Heart right ventricle (tissue), 16 donors: ENCODE data around the gene RAI1. TPM values are rescaled to one million over a fixed set of nuclear protein-coding genes. Genes with fewer than 3 reads are reported as not detected.

Source experiments
- ATAC-seq, 8 donors: fragments of 200-7000 bp; cut with Tn5 transposase; one replicate each; pipeline ENCODE4 v1.9.1; 2020; ENCODE audit warnings: mild to moderate bottlenecking in 8 of 8, moderate library complexity in 8 of 8, moderate number of reproducible peaks in 1 of 8
- DNase-seq, 2 donors: peaks; one replicate each; pipeline ENCODE4 v3.0.0-alpha.2; 2020
- H3K27ac ChIP-seq, 10 donors: fragments of 200-600 bp; sonication (generic) in 2 of 10; one replicate each; pipeline versions ENCODE4 v1.5.0 to v1.8.0; 2020 to 2022; ENCODE audit warnings: mild to moderate bottlenecking in 3 of 10
- H3K27me3 ChIP-seq, 7 donors: fragments of 200-600 bp; one replicate each; pipeline ENCODE4 v1.8.0; 2021 to 2022; ENCODE audit warnings: mild to moderate bottlenecking in 2 of 7
- H3K36me3 ChIP-seq, 9 donors: fragments of 200-600 bp; sonication (generic) in 1 of 9; one replicate each; pipeline versions ENCODE4 v1.5.0 to v1.8.0; 2020 to 2022; ENCODE audit warnings: mild to moderate bottlenecking in 2 of 9
- H3K4me1 ChIP-seq, 9 donors: fragments of 200-600 bp; sonication (generic) in 1 of 9; one replicate each; pipeline versions ENCODE4 v1.5.0 to v1.8.0; 2020 to 2022; ENCODE audit warnings: mild to moderate bottlenecking in 4 of 9
- H3K4me3 ChIP-seq, 10 donors: fragments of 200-600 bp; sonication (generic) in 2 of 10; one replicate each; pipeline versions ENCODE4 v1.5.0 to v1.8.0; 2020 to 2022; ENCODE audit warnings: mild to moderate bottlenecking in 7 of 10, moderate library complexity in 2 of 10
- H3K9me3 ChIP-seq, 11 donors: fragments of 200-600 bp in 10 of 11; sonication (generic) in 2 of 11; one replicate each; pipeline versions ENCODE4 v1.5.0 to v1.8.0; 2013 to 2022; ENCODE audit warnings: mild to moderate bottlenecking in 2 of 11, control low read depth in 1 of 11, moderate library complexity in 1 of 11
- WGBS, 2 donors: extraction: QIAGEN DNeasy Blood & Tissue Kit; methylation state at CpG; one replicate each; pipeline ENCODE4 v1.1.7; 2013; ENCODE audit warnings: inconsistent platforms in 1 of 2; 5-methylcytosine and 5-hydroxymethylcytosine counted together
- intact Hi-C, 10 donors: fragments of 100-400 bp; cut with DNase I; formaldehyde crosslinking; loops; one replicate each; pipeline versions ENCODE4 v1.11.1 to v1.14.2; 2022
- polyA plus RNA-seq, 2 donors: library from polyadenylated mRNA; stranded (reverse); fragments of 200-250 nt; gene quantifications; one replicate each; pipeline ENCODE4 v1.2.3, GENCODE V29; 2013
- total RNA-seq, 10 donors: library from RNA; stranded (reverse); fragmentation: NEBNext Ultra II Directional in 3 of 10; extraction: Animal tissue kit (Norgen Biotek cat#: 25700) in 3 of 10; gene quantifications; one replicate each; pipeline versions ENCODE4 v1.2.1 to v1.2.4, GENCODE V29; 2021 to 2023
- TF ChIP-seq, protein P1 (sequence below), 9 donors: fragments of 200-600 bp; sonication (generic) in 2 of 9; IDR thresholded peaks; one replicate each; pipeline versions ENCODE4 v1.5.0 to v1.8.0; 2021 to 2022; ENCODE audit warnings: antibody characterized with exemption in 9 of 9, mild to moderate bottlenecking in 5 of 9, moderate library complexity in 1 of 9
- donor health status: Arrhythmogenic right ventricular cardiomyopathy.
- donor health status: ischemic (EF 13 %, LVEDD 7.1; RV severe dilation, severe dysfunction).
- donor health status: healthy with polysubstance abuse.
- donor health status: DM: no; HTN: yes; CAD: no.
- donor health status: DM: no; HTN: no; CAD: no.
- donor health status: ischemic (EF 25% LVEDD 6.9; RV normal size, moderate dysfunction).
- donor health status: ischemic (EF 25% LVEDD 5.7; RV mildly dilated, moderate dysfunction).
- donor health status: healthy.
- donor health status: DM: yes; HTN: yes; CAD: no.
- donor health status: Ischemic cardiomyopathy.
- donor health status: ischemic (EF 35%, LVEDD 5.7; RV mildly dilated, moderate dysfunction).
- donor health status: nonischemic (EF 11% LVEDD 7.7; RV severe dilation, severe dysfunction).
- donor health status: DM: yes; HTN: yes; CAD: no.
- donor health status: PGD.
- donor health status: ischemic (EF 29% LVEDD 5.4; RV normal size, mild dysfunction).
- donor health status: nonischemic (EF 23%, LVEDD 6.1; RV moderate dilation, normal function).

RAI1 gene
- total and polyA plus RNA-seq, 12 donors = 13.8 to 32.0 (median 19.8) TPM

DNA sequence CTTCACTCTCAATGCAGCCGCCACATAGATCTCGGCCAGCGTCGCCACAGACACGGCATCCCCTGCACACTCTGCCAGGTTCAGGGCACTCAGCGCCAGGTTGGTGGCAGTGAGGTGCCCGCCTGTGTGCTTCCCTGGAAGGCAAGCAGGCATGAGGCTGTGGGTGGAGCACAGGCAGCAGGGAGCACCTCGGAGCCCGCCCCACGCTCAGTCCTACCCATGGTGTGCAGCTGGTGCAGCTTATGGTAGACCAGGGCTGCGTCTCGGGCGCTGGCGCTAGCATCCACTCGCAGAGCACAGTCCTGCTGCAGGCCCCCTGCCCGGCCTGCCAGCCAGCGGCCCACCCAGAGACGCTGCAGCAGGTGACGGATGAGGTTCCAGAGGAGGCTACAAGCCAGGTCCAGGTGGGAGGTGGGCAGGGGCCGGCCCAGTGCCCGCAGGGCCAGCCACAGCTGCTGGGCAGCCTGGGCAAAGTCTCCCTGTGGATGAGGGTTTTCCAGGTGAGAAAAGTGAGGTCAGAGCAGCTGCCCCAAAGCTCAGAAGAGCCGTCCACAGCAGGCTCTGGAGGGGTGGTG, 135.1 kb downstream of the RAI1 start:
- H3K36me3 ChIP-seq = peaks cover 0 to 85% (median 17%) of the 10 kb centered on the region in 9 donors
- peak overlapping the region in 4 of 10 donors; percentile 9 to 89 (median 54) for H3K27ac ChIP-seq
- peaks cover 10 to 89% (median 54%) of the 10 kb centered on the region in 9 donors for H3K4me1 ChIP-seq
- H3K9me3 ChIP-seq = no peaks in the 10 kb centered on the region
- intact Hi-C loops = loop anchor here in 5 of 10 donors (5.0 to 10.0 kb wide), 2 partner anchors 41 to 218 kb away; partner anchors contain the start of genes ATPAF2 (in 5 of the 5) and GID4 (in 5 of the 5)
- 71 to 80% methylated on average over 22 of the region's 22 CpGs for WGBS, 2 donors
- H3K4me3 ChIP-seq = no peak overlapping the region
- H3K27me3 ChIP-seq = no peaks in the 10 kb centered on the region
- ATAC-seq = peak in 2 of 8 donors; percentile 2 to 7
- TF ChIP-seq, protein P1, sequence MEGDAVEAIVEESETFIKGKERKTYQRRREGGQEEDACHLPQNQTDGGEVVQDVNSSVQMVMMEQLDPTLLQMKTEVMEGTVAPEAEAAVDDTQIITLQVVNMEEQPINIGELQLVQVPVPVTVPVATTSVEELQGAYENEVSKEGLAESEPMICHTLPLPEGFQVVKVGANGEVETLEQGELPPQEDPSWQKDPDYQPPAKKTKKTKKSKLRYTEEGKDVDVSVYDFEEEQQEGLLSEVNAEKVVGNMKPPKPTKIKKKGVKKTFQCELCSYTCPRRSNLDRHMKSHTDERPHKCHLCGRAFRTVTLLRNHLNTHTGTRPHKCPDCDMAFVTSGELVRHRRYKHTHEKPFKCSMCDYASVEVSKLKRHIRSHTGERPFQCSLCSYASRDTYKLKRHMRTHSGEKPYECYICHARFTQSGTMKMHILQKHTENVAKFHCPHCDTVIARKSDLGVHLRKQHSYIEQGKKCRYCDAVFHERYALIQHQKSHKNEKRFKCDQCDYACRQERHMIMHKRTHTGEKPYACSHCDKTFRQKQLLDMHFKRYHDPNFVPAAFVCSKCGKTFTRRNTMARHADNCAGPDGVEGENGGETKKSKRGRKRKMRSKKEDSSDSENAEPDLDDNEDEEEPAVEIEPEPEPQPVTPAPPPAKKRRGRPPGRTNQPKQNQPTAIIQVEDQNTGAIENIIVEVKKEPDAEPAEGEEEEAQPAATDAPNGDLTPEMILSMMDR (IDR thresholded peaks at IDR 0.05) = no peak
- DNase-seq = no peak

GRCh38 chr17:17816831-17817551, 135.7 kb downstream of the RAI1 start:
- Histone ChIP-seq H3K4me3 (no peak overlapping the region), H3K36me3 (peaks cover 0 to 79% (median 17%) of the 10 kb centered on the region in 9 donors), H3K27ac (peak overlapping the region in 4 of 10 donors; percentile 9 to 89 (median 54)), H3K4me1 (peaks cover 6 to 89% (median 54%) of the 10 kb centered on the region in 9 donors), H3K9me3 (no peaks in the 10 kb centered on the region), H3K27me3 (no peaks in the 10 kb centered on the region)
- TF ChIP-seq, protein P1 (IDR thresholded peaks at IDR 0.05) = peak in 3 of 9 donors; percentile 6 to 18 (median 13)
- intact Hi-C loops = loop anchor here in 5 of 10 donors (5.0 to 10.0 kb wide), 2 partner anchors 40 to 218 kb away; partner anchors contain the start of genes ATPAF2 (in 5 of the 5) and GID4 (in 5 of the 5)
- DNase-seq (no peak), ATAC-seq (no peak)
- WGBS, 2 donors = 80 to 83% methylated on average over 24 of the region's 24 CpGs

DNA sequence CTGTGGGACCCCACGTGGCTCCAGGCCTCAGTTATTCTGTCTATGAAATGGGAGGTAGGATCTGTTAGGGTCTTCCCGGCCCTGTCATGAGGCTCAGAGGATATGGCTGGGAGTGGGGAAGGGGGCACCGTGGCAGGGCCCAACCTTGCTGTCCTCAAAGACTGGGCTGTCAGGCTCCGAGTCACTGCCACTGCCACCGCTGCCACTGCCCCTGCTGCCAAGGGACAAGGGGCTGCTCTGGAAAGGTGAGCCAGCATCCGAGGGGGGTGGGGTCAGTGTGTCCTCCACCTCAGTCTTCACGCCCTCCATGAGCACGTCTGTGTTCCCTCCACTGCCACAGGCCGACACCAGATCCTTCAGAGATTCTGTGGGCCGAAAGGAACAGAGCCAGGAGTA, 136.3 kb downstream of the RAI1 start:
- TF ChIP-seq, protein P1 (IDR thresholded peaks at IDR 0.05) = no peak
- Histone ChIP-seq H3K9me3 (no peaks in the 10 kb centered on the region), H3K4me3 (no peak overlapping the region), H3K4me1 (peaks cover 3 to 89% (median 57%) of the 10 kb centered on the region in 9 donors), H3K27me3 (no peaks in the 10 kb centered on the region), H3K27ac (peak overlapping the region in 1 of 10 donors; percentile 26), H3K36me3 (peaks cover 0 to 74% (median 17%) of the 10 kb centered on the region in 9 donors)
- WGBS, 2 donors = 79 to 83% methylated on average over 10 of the region's 10 CpGs
- ATAC-seq (no peak), DNase-seq (no peak)
- intact Hi-C loops = loop anchor here in 5 of 10 donors (5.0 to 10.0 kb wide), 2 partner anchors 40 to 217 kb away; partner anchors contain the start of genes ATPAF2 (in 5 of the 5) and GID4 (in 5 of the 5)

DNA sequence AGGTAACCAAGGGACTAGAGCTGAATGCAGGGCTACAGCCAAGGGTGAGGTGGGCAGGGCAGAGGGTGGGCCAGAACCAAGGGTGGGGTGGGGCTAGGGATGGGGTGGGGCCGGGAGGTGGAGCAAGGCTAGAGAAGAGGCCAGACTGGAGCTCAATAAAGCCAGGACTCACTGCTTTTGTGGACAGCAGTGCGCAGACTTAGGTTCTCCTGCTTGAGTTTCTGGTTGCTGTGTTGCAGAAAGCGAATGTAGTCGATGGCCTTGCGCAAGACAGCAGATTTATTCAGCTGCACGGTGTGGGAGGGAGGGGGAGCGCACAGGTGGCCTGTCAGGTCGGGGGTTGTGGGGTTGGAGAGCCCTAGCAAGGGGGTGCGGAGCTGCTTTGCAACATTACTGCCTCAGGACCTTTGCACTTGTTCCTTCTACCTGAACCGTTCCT, 136.8 kb downstream of the RAI1 start:
- TF ChIP-seq, protein P1 (IDR thresholded peaks at IDR 0.05) = no peak
- WGBS, 2 donors = 81 to 83% methylated on average over 10 of the region's 10 CpGs
- peak overlapping the region in 1 of 10 donors; percentile 26 for H3K27ac ChIP-seq

More for the DNA sequence above, 136.8 kb downstream of the RAI1 start:
- DNase-seq (no peak), ATAC-seq (peak in 2 of 8 donors; percentile 14 to 30)
- no peaks in the 10 kb centered on the region for H3K9me3 ChIP-seq
- intact Hi-C loops = loop anchor here in 5 of 10 donors (5.0 to 10.0 kb wide), 2 partner anchors 39 to 217 kb away; partner anchors contain the start of genes ATPAF2 (in 5 of the 5) and GID4 (in 5 of the 5)
- H3K27me3 ChIP-seq = no peaks in the 10 kb centered on the region
- H3K4me3 ChIP-seq = no peak overlapping the region
- H3K36me3 ChIP-seq = peaks cover 0 to 68% (median 17%) of the 10 kb centered on the region in 9 donors
- H3K4me1 ChIP-seq = peaks cover 8 to 91% (median 63%) of the 10 kb centered on the region in 9 donors
